AG04449 (cell line): ENCODE measurements around the gene DNAH14.

Source experiments
- CTCF ChIA-PET: fragments of 350-600 bp; formaldehyde crosslinking; extraction: SDS; loops from one replicate; lab custom pipeline; 2021; ENCODE audit warnings: antibody characterized with exemption; lab: Yijun Ruan, JAX
- POLR2A ChIA-PET: fragments of 400-600, 350-600 bp; formaldehyde crosslinking; extraction: SDS; loops from one replicate; lab custom pipeline; 2020; ENCODE audit warnings: antibody characterized with exemption, inconsistent platforms; lab: Yijun Ruan, JAX
- DNase-seq: peaks from one replicate; pipeline ENCODE4 v3.0.0-alpha.2; 2010; ENCODE audit warnings: low read depth, low spot score
- H3K4me3 ChIP-seq: 2 replicates; pipeline ENCODE4 v1.5.1; 2011; ENCODE audit warnings: low read depth, mild to moderate bottlenecking, control low read depth, low read length
- CTCF ChIP-seq: IDR thresholded peaks from one replicate; pipeline ENCODE4 v1.5.1; 2011; ENCODE audit warnings: mild to moderate bottlenecking, moderate library complexity, low read length, control low read depth, inconsistent platforms; ENCODE audit not compliant: insufficient read depth; ENCODE audit errors: missing control alignments

DNAH14 gene

DNA sequence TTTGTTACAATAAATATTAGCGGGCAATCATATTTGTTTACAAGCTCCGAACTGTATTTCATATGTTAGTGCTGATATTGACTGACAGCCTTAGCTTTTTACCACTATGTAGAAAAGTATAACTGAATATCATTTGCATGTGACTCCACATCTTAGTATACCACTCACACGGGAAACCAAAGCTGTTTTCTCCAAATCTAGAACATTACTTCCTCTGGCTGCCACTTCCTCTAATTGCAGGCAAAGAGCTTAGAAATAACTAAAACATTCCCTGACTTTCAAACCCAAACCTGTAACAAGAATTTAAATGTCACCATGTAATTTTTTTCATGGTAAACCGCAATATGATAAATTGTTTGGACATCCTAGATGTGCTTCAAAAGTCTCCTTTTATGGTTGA lies 323.7 kb downstream of the DNAH14 start:
- DNase-seq, result no peak
- ChIA-PET POLR2A (no interaction called here), CTCF (no interaction called here)
- no peak for TF ChIP-seq CTCF
- no peak overlapping the region for H3K4me3 ChIP-seq

DNA sequence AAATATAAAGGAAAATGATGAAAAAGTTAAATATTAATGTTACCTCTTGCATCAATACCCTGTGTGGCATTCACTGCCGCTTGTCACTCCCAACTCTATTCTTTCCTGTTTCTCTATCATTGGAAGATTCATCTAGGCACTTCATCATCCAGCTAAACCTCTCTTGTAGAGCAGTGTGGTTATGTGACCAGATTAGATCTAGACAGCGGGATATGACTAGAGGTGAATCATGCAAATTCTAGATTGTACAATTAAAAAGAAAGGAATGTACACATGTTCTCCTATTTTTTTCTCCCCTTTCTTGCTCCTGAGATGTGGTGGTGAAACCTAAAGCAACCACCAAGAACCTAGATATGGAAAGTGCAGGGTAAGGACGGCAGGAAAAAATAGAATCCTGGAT lies 324.3 kb downstream of the DNAH14 start:
- H3K4me3 ChIP-seq, result no peak overlapping the region
- peak; percentile 3 for DNase-seq
- CTCF ChIA-PET, result no interaction called here
- POLR2A ChIA-PET, result no interaction called here
- no peak for TF ChIP-seq CTCF

DNA sequence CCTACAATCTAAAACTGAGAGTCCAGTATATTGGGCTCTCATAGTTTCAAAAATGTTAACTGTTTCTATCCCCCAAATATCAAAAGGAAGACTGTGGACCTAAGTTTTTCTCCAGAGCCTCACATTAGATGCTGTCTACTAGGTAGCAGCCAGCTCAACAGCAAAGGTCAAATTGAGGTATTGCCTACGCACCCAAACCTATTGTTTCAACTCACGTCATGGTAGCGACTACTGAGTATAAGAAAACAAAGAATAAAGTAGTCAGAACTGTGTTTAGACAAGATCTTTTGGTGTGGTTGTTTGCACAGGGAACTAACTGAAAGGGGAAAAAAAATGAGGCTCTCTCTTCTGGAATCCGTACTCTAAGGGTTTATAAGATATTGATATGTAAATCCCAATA lies 325.2 kb downstream of the DNAH14 start:
- ChIA-PET CTCF (no interaction called here), POLR2A (no interaction called here)
- no peak for DNase-seq
- H3K4me3 ChIP-seq, result no peak overlapping the region
- no peak for TF ChIP-seq CTCF

GRCh38 chr1:225257081-225257480 lies 327.6 kb downstream of the DNAH14 start:
- DNase-seq, result no peak
- CTCF ChIA-PET, result no interaction called here
- no peak for TF ChIP-seq CTCF
- POLR2A ChIA-PET, result no interaction called here
- H3K4me3 ChIP-seq, result no peak overlapping the region

- ChIA-PET CTCF (no interaction called here), POLR2A (no interaction called here)
- DNase-seq, result no peak
- no peak overlapping the region for H3K4me3 ChIP-seq
- TF ChIP-seq CTCF, result no peak
These were observed 329.3 kb downstream of the DNAH14 start for GRCh38 chr1:225258811-225259210.

- H3K4me3 ChIP-seq, result no peak overlapping the region
- no peak for DNase-seq
- POLR2A ChIA-PET, result no interaction called here
- no peak for TF ChIP-seq CTCF
- CTCF ChIA-PET, result no interaction called here
These were observed 330.1 kb downstream of the DNAH14 start for GRCh38 chr1:225259542-225259941.
